Measurements from ENCODE around the gene ARSB. TPM values are rescaled to one million over a fixed set of nuclear protein-coding genes. Genes with fewer than 3 reads are reported as not detected.

Gene ARSB
- total and polyA plus RNA-seq, 12 donors = 1.9 to 24.5 (median 14.5) TPM

GRCh38 chr5:78779771-78780616 lies 205.1 kb downstream of the ARSB start:
- intact Hi-C loops (cut with DNase I) = no loop called here
- Histone ChIP-seq H3K27me3 (no peaks in the 10 kb centered on the region), H3K4me1 (replicated peaks in 1 of 2) (no peaks in the 10 kb centered on the region), H3K36me3 (replicated peaks in 1 of 2) (no peaks in the 10 kb centered on the region), H3K4me3 (no peak overlapping the region), H3K27ac (no peak overlapping the region), H3K9me3 (replicated peaks in 1 of 3) (no peaks in the 10 kb centered on the region)
- WGBS, 4 donors = 75 to 82% (median 79%) methylated on average over 12 of the region's 12 CpGs
- TF ChIP-seq, protein P1, sequence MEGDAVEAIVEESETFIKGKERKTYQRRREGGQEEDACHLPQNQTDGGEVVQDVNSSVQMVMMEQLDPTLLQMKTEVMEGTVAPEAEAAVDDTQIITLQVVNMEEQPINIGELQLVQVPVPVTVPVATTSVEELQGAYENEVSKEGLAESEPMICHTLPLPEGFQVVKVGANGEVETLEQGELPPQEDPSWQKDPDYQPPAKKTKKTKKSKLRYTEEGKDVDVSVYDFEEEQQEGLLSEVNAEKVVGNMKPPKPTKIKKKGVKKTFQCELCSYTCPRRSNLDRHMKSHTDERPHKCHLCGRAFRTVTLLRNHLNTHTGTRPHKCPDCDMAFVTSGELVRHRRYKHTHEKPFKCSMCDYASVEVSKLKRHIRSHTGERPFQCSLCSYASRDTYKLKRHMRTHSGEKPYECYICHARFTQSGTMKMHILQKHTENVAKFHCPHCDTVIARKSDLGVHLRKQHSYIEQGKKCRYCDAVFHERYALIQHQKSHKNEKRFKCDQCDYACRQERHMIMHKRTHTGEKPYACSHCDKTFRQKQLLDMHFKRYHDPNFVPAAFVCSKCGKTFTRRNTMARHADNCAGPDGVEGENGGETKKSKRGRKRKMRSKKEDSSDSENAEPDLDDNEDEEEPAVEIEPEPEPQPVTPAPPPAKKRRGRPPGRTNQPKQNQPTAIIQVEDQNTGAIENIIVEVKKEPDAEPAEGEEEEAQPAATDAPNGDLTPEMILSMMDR (IDR thresholded peaks at IDR 0.05) = no peak
- TF ChIP-seq POLR2A (IDR thresholded peaks at IDR 0.05) = no peak
- DNase-seq = no peak

- DNase-seq = no peak
- H3K4me3 ChIP-seq = no peak overlapping the region
- intact Hi-C loops (cut with DNase I) = no loop called here
- no peaks in the 10 kb centered on the region for H3K4me1 ChIP-seq (replicated peaks in 1 of 2)
- H3K36me3 ChIP-seq (replicated peaks in 1 of 2) = no peaks in the 10 kb centered on the region
- H3K9me3 ChIP-seq (replicated peaks in 1 of 3) = no peaks in the 10 kb centered on the region
- TF ChIP-seq, protein P1 (IDR thresholded peaks at IDR 0.05) = no peak
- no peak for TF ChIP-seq POLR2A (IDR thresholded peaks at IDR 0.05)
- H3K27ac ChIP-seq = no peak overlapping the region
- no peaks in the 10 kb centered on the region for H3K27me3 ChIP-seq
- 97 to 100% (median 99%) methylated on average over 4 of the region's 4 CpGs for whole genome bisulfite sequencing, 4 donors
Observed at GRCh38 chr5:78779262-78779661, 205.8 kb downstream of the ARSB start.

DNA sequence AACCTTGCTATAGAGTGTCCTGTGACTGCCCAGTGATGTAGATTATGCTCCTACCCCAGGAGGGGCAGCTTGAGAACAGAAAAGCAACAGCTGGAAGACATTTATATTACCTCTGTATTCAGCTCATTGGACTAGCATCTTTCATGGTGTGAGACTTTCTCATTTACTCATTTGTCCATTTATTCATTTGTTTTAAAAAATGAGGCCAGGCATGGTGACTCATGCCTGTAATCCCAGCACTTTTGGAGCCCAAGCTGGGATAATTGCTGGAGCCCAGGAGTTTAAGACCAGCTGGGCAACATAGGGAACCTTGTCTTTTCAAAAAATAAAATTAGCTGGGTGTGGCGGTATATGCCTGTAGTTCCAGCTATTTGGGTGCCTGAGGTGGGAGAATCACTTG lies 206.6 kb downstream of the ARSB start:
- H3K27me3 ChIP-seq = no peaks in the 10 kb centered on the region
- H3K36me3 ChIP-seq (replicated peaks in 1 of 2) = no peaks in the 10 kb centered on the region
- no peaks in the 10 kb centered on the region for H3K4me1 ChIP-seq (replicated peaks in 1 of 2)
- no peak for TF ChIP-seq POLR2A (IDR thresholded peaks at IDR 0.05)
- TF ChIP-seq, protein P1 (IDR thresholded peaks at IDR 0.05) = no peak
- intact Hi-C loops (cut with DNase I) = no loop called here
- no peak overlapping the region for H3K27ac ChIP-seq
- DNase-seq = no peak
- 91 to 100% (median 94%) methylated on average over 1 of the region's 1 CpG for WGBS, 4 donors
- no peaks in the 10 kb centered on the region for H3K9me3 ChIP-seq (replicated peaks in 1 of 3)
- no peak overlapping the region for H3K4me3 ChIP-seq

DNA sequence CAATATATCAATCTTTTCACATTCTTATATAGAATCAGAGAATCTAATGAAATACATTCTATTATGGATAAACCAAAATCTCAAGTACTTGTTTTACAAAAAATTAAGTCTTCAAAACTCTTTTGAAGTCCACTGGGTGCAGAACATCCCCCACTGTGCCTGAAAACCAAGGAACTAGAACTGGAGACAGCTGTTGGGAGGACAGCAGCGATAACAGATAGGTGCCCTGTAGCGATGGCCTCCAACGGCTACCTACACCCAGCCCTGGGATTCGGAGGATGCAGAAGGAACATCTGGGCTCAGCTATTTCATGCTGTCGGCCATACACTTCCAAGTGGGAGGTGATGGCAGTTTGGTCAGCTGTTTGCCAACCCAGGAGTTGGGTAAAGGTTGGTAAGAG lies 207.2 kb downstream of the ARSB start:
- H3K4me1 ChIP-seq (replicated peaks in 1 of 2) = no peaks in the 10 kb centered on the region
- TF ChIP-seq POLR2A (IDR thresholded peaks at IDR 0.05) = no peak
- TF ChIP-seq, protein P1 (IDR thresholded peaks at IDR 0.05) = no peak
- no peaks in the 10 kb centered on the region for H3K36me3 ChIP-seq (replicated peaks in 1 of 2)
- H3K4me3 ChIP-seq = no peak overlapping the region
- no peaks in the 10 kb centered on the region for H3K9me3 ChIP-seq (replicated peaks in 1 of 3)
- no peaks in the 10 kb centered on the region for H3K27me3 ChIP-seq
- no peak overlapping the region for H3K27ac ChIP-seq
- intact Hi-C loops (cut with DNase I) = no loop called here
- WGBS, 4 donors = 93 to 99% (median 95%) methylated on average over 5 of the region's 5 CpGs
- DNase-seq = no peak
